Measurements from ENCODE around the gene PAQR8. TPM values are rescaled to one million over a fixed set of nuclear protein-coding genes. Genes with fewer than 3 reads are reported as not detected.
A peak's percentile ranks its signal among the peaks of the same experiment; 100 is the strongest.

The PAQR8 gene
- total RNA-seq, 1 donor from 2014 or later: 5.8 TPM

DNA sequence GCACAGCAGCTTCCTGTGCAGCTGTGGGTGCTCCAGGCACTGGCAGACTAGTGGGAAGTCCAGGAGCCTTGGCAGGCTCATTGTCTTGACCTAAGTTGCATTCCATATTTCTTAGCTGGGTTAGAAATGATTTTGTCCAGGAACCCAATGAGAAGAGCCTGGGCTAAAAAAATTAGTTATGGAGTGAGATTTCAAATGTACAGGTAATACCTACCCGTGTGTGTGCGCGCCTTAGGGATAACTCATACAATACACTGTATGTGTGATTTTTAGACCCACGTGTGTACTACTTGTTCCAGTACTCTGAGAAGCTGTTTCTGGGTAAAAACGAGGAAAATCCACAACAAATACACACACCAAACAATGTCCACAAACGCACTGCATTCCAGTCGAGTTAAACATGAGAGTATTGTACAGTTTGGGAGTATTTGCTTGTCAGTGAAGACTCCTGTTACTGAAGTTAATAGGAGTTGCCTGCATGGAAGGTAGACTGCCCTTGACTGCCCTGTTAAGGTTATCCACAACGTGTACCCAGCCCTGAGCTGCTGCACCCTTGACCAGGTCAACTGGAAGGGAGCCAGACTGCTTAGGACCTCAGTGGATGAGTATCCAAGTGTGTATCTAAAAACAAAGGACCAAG lies 1.4 kb downstream of the PAQR8 start:
- ATAC-seq: peak; percentile 1

DNA sequence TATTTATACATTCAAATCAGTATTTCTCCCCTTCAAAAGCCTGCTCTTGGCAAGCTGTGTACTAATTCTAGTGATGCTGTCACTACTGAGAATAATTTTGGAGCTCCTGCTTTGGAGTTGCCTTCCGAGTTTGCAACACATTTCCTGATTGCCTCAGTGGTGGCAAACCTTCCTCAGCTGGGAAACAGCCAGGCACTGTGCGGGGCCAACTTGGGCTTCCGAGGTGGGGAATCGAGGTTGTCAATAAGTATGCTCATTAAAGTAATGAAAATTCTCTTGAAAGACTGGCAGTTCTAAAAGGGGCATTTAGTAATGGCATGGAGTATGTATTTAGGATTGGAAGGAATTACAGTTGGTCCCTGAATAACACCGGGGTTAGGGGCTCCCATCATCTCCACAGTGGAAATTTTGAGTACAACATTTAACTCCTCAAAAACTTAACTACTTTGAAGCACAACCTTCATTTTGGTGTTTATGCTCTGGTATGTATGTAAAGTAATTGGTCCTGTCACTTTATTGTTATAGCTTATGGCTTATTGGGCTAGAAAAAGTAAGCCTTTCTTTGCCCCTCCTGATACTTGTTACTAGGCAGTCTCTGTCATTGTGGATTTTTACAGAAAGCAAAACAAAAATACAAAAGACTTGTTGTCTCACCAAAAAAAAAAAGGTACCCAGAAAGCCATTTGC lies 2.7 kb downstream of the PAQR8 start:
- ATAC-seq (no peak), DNase-seq (no peak)
- TF ChIP-seq, protein P1, sequence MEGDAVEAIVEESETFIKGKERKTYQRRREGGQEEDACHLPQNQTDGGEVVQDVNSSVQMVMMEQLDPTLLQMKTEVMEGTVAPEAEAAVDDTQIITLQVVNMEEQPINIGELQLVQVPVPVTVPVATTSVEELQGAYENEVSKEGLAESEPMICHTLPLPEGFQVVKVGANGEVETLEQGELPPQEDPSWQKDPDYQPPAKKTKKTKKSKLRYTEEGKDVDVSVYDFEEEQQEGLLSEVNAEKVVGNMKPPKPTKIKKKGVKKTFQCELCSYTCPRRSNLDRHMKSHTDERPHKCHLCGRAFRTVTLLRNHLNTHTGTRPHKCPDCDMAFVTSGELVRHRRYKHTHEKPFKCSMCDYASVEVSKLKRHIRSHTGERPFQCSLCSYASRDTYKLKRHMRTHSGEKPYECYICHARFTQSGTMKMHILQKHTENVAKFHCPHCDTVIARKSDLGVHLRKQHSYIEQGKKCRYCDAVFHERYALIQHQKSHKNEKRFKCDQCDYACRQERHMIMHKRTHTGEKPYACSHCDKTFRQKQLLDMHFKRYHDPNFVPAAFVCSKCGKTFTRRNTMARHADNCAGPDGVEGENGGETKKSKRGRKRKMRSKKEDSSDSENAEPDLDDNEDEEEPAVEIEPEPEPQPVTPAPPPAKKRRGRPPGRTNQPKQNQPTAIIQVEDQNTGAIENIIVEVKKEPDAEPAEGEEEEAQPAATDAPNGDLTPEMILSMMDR (IDR thresholded peaks at IDR 0.05): no peak
- intact Hi-C loops (cut with DNase I): no loop called here
- Histone ChIP-seq H3K4me1 (peaks cover 16% of the 10 kb centered on the region), H3K27ac (no peak overlapping the region), H3K4me3 (no peak overlapping the region), H3K9me3 (no peaks in the 10 kb centered on the region), H3K36me3 (no peaks in the 10 kb centered on the region), H3K27me3 (no peaks in the 10 kb centered on the region)

More for the DNA sequence above, 1.4 kb downstream of the PAQR8 start:
- intact Hi-C loops (cut with DNase I): no loop called here
- no peaks in the 10 kb centered on the region for H3K27me3 ChIP-seq
- no peaks in the 10 kb centered on the region for H3K9me3 ChIP-seq
- no peak for DNase-seq
- TF ChIP-seq, protein P1 (IDR thresholded peaks at IDR 0.05): no peak
- peak overlapping the region; percentile 82 for H3K4me3 ChIP-seq
- no peak overlapping the region for H3K27ac ChIP-seq
- H3K4me1 ChIP-seq: peaks cover 16% of the 10 kb centered on the region
- no peaks in the 10 kb centered on the region for H3K36me3 ChIP-seq

DNA sequence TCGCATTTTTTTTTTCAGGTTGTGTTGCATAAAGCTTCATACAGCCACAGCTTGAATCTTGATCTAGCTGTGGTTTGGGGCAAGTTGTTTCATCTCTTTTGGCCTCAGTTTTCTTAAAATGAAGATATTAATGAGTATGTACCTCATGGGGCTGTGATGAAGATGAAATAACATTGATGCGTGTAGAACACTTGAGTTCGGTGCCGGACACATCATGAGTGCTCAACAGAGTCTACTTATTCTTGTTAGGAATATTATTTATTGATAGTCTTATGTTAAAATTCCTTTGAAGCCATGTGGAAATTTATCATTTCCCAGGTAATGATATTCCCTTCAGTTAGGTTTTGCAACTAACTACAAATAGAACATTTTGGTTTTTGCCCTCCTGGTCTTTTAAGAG lies 3.4 kb downstream of the PAQR8 start:
- no peak overlapping the region for H3K27ac ChIP-seq
- intact Hi-C loops (cut with DNase I): no loop called here
- H3K4me3 ChIP-seq: no peak overlapping the region
- H3K4me1 ChIP-seq: peaks cover 16% of the 10 kb centered on the region
- DNase-seq (no peak), ATAC-seq (no peak)
- no peaks in the 10 kb centered on the region for H3K9me3 ChIP-seq
- H3K36me3 ChIP-seq: no peaks in the 10 kb centered on the region
- no peaks in the 10 kb centered on the region for H3K27me3 ChIP-seq
- TF ChIP-seq, protein P1 (IDR thresholded peaks at IDR 0.05): no peak

DNA sequence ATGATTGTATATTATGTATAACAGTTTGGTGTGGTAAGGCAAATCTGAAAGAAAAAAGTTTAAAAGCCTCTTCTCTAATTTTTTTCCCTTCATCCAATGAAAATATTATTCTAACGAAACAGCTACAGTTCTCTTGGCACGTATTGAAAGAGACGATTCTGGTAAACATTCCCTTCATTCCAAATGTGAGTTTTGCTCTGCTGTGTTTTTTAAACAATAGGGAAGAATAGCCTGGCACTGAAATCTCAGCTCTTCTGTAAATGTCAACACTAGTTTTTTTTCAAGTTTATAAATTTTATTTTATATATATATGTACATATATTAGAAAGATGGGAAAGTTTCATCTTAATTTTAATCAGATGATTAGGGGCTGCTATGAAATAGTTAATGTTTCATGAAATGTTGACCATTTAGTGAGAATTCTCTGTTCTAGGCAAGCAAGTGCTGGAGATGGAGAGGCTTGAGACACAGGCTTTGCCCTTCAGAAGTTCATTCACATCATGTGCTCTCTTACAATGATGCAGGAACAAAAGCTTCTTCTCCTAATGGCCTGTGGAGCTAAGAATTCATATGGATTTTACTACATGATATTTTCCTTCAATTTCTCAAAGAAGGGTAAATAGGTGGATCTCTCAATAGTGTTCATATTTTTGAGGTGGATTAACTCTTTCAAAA lies 4.1 kb downstream of the PAQR8 start:
- H3K9me3 ChIP-seq: no peaks in the 10 kb centered on the region
- no peaks in the 10 kb centered on the region for H3K36me3 ChIP-seq
- H3K27me3 ChIP-seq: no peaks in the 10 kb centered on the region
- peaks cover 14% of the 10 kb centered on the region for H3K4me1 ChIP-seq
- H3K4me3 ChIP-seq: no peak overlapping the region
- ATAC-seq (no peak), DNase-seq (no peak)
- intact Hi-C loops (cut with DNase I): no loop called here
- no peak overlapping the region for H3K27ac ChIP-seq
- TF ChIP-seq, protein P1 (IDR thresholded peaks at IDR 0.05): no peak

DNA sequence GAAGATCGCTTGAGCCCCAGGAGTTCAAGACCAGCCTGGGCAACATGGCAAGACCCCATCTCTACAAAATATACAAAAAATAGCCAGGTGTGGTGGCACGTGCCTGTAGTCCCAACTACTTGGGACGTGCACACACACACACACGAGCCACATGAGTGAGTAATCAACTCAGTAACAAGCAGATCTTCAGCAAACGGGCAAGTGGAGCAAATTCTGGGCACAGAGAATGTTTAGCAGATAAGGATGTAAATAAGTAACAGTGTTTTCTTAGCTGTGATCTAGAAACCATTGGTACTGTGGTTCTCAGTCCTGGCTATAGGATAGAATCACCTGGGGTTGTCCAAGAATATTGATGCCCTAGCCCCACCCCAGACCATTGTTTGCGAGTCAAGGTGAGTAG lies 6.1 kb downstream of the PAQR8 start:
- Histone ChIP-seq H3K9me3 (no peaks in the 10 kb centered on the region), H3K4me3 (no peak overlapping the region), H3K4me1 (peaks cover 6% of the 10 kb centered on the region), H3K36me3 (no peaks in the 10 kb centered on the region), H3K27me3 (no peaks in the 10 kb centered on the region), H3K27ac (no peak overlapping the region)
- TF ChIP-seq, protein P1 (IDR thresholded peaks at IDR 0.05): no peak
- intact Hi-C loops (cut with DNase I): no loop called here
- ATAC-seq (no peak), DNase-seq (no peak)

All from upper lobe of right lung (tissue), 1 donor.